Stimulated activated CD8-positive, alpha-beta memory T cell treated with anti-CD3 and anti-CD28 coated beads, Interleukin-7, amount 100 ng/mL, for 48 hours (primary cell): ENCODE results near the gene BABAM2.
A peak's percentile ranks its signal among the peaks of the same experiment; 100 is the strongest.
"Not testable (repeated sequence)": the region's sequence is repeated elsewhere in the genome, so short reads cannot be mapped to it uniquely, and the experiment has no call there.

Experiments
- DNase-seq, 2 donors: peaks; one replicate each; pipeline ENCODE4 v3.0.0-alpha.2; 2020; ENCODE audit warnings: low read depth in 1 of 2; ENCODE audit errors: extremely low read depth in 1 of 2

Gene BABAM2

DNA sequence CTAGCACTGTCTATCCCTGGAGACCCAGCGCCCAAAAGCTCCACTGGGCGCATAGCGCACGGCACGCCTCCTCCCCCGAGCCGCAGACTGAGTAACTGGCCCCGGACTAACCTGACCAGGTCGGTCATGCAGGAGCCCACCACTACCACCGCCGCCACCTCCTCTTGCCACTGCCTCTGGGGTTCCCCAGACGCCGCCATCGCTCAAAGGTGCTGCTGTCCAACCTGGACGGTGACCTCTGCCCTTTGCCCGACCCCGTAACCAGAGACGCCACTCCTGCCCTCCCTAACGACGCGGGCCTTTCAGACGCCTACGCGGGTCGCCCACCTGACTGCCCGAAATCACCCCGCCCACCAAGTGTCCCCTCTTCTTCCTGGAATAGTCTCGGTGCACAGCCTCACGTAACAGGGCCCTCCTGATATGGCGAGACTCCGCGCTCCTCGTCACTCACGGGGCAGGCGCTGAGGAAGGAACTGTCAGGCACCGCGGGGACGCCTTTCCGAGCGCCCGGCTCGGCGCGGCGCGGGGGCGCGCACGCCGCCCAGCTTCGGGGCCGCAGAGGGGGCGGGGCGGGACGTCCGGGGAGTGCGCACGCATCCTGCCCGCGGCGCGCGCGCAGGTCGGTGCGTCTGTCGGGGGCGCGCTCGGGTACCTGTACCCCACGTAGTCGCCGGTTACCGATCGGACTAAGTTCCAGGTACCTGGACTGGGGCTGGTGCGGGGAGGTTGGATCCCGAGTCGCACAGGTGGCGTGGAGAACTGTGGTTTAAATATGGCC, at the start of gene BABAM2, which contains the start of gene RBKS:
TSS of gene BABAM2 (plus strand) at position 584 of the 778 bp plus-strand sequence. CDS start 3,828 bp downstream, outside the sequence.
TSS of gene RBKS (minus strand) at position 242 of the 778 bp plus-strand sequence. CDS start at position 200, 42 bp downstream.
- peak; percentile 81 to 88 for DNase-seq

DNA sequence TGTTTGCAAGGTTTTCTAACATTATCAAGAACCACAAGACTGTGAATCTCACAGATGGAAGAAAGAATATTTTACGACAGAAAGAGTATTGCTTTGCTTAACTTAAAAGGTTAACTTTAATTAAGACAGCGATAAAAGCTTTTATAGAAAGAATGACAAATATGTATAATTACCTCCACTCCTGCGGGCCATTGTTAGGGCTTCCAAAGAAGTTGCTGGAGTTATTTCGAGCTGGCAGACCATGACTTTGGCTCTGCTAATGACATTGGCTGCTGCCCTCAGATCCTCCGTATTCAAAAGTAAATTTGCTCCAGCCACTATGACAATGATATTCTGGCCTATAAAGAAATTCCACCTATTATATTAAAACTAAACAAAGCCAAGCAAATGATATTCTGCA, 47.6 kb upstream of the BABAM2 start:
- DNase-seq, result no peak

DNA sequence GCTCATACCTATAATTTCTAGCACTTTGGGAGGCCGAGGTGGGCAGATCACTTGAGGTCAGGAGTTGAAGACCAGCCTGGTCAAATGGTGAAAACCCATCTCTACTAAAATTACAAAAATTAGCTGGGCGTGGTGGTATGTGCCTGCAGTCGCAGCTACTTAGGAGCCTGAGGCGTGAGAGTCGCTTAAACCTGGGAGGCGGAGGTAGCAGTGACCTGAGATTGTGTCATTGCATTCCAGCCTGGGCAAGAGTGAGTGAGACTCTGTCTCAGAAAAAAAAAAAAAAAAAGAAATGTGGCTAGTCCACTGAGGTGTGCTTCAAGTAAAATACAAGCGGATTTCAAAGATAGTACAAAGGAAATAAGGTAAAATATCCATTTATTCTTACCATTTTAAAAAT, 46.5 kb upstream of the BABAM2 start:
- no peak for DNase-seq

DNA sequence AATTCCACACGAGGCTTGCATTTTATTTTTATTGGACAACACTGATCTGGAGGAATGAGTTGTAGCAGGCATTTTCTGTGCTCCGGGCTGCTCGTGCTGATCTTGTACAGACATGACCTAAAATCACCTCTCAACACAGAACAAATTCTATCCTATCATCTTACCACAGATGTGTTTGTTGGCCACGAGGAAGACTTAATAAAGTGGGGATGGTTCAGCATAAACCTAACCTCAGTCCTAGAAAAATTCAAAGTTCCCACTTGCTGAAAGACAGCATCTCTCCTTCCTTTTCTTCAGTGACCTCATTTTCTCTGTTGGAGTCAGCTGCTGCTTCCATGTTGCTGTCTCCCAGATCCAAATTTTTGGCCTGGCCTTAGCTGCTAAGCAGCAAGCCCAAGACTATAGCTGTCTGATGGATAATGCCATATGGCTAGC, 45.7 kb upstream of the BABAM2 start:
- no peak for DNase-seq

DNA sequence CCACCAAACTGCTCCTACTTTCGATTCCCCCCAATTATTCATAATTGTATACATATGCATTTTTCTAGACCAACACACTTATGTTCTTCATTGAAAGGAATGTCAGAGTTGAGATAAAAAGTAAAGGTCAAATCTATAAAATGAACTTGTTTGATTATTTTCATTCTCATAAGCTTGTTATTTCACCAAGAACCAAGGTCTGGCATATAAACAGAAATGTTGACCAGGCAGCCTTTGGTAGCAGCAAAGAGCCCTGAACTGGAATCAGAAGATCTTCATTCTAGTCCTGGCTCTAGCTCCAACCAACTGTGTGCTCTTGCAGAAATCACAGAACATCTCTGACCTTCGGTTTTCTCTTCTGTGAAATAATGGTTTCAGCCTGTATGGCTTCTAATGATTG, 43.2 kb upstream of the BABAM2 start:
- no peak for DNase-seq

DNA sequence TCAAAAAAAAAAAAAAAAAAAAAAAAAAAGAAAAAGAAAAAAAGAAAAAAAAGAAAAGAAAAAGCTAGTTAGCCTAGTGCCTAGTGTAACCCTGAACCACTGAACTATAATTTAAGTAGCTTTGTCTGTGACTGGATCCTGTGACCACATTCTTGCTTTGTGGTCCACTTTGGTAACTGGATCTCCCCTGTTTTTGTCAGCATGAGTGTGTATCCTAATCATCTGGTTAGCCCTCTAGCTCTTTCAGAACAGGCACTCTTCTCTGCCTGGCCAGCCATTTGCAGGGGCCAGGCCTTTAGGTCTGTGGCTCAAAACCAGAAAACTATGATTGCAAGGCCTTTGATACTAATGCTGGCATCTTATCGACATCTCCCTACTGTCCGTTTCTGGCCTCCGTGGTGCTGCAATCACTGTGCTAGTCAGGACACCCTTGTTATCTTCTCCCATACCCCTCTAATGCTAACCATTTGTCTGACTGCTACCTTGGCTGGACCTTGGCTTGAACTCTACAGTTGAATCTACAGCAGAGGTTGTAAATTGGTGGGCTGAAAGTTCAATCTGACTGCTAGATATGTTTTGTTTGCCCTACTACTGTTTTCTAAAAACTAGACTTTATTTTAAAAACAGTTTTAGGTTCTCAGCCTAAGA, 40.8 kb upstream of the BABAM2 start:
- DNase-seq, result no peak

DNA sequence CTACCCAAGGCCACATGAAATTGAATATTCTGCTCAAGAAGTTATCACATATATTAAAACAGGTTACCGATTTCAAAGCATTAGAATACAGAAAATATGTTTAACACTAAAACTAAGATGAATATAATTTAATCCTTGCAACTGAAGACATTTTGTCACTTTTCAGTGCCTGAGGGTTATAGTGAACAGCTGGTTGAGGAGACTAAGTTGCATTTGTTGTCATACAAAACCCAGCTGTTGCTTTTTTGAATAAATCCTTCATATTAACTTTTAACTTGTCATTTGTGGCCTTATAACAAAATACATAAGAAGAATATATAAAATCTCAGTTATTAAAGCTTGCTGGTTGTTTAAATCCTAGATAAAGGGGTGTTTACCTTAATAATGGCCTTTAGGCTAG, 37.8 kb upstream of the BABAM2 start:
- DNase-seq, result no peak

DNA sequence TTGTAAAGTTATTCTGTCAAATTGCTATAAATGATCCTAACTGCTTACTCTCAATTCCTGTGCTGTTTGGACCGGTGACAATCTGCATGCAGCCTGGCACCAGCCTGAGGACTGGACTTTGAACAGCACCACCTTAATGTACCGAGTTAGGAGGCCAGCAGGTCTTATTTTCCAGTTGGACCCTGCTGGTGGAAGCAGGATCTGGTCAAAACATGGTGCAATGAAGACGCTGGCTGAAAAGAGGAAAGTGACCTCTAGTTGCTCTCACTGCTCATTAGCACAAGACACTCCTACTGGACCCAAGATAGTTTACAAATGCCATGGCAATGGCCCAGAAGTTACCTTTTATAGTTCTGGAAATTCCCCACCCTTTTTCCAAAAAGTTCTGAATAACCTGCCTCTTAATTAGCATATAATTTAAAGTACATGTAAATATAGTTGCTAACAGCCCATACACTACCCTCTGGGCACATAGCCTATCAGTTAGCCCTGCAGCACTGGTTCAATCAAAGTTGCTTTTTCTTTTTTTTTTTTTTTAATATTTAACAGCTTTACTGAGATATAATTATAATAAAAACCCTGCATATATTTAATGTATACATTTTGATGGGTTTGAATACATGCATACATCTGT, 36.2 kb upstream of the BABAM2 start:
- no peak for DNase-seq

DNA sequence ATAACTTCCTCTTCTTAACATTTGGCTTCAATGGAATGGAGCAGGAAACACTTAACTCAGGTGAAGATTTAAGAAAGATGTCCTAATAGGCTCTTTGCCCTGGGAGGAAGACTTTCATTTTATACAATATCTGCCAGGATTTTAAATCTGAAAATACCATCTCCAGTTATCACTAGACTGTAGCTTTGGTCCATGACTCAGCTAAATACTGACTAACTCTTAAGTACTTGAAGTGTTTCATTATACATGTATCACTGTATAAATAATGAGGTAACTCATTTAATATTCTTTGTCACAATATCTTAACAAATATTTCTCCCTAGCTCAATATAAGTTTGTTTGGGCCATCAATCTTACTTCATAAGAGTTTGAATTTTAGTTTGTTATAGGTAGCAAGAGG, 35.1 kb upstream of the BABAM2 start:
- no peak for DNase-seq

DNA sequence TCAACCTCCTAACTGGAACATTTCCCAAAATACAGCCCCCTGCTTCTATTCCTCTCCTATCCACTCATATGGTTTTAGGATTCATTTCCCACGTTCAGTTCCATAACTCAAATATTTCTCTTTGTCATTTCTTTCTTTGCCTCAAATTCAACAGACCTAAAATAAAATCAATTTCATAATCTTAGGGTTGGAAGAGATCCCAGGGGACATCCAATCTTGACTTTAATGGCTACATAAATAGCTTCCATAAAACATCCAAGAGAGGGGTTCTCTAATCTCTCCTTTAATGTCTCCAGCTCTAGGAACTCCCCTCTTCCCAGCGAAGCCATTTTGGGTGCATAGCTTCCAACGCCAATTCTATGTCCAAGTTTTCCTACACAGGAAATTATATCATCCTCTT, 34.1 kb upstream of the BABAM2 start:
- DNase-seq, result no peak

DNA sequence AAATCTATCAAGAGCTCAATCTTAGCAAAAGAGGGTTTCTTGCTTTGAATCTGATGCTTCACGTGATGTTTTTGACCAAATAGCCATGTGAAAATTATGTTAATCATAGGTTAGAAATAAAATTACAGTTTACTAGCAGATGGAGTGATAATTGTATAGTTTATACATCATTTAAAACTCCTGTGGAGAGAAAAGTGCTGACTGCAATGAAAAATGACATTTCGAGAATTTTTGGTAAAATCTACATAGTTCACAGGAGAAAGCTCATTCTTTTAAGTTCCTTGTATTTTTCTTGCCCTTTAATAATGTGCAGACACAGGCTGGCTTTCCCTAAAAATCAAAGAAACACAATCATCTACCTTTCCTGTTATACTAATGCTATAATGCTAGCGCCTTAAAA, 33.6 kb upstream of the BABAM2 start:
- DNase-seq, result no peak

DNA sequence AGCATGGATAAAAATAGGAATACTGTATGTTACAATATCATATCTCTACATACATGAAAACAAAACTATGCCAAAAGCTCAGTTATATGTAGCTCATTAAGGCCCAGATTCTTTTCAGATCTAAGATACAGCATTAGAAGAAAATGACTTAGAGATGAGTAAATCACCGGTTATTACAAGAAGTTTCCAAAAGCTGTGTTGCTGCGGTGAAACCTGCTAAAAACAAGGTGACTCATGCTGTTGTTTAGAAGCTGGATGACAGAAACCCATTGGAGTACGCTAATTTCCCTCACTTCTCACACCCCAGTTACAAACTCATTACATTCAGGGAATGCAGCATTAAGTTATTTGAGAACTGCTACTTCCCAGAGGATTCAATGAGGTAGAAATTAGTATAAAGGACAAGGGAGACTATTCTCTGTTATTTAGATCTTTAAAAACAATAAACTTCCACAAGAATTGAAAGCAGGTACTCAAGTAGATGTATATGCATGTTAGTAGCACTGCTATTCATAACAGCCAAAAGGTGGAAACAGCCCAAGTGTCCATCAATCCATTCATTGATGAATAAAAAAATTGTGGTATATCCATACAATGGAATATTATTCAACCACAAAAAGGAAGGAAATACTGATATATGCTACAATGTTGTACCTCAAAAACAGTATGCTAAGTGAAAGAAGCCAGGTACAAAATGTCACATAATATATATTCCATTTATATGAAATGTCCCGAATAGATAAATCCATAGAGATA, 32.9 kb upstream of the BABAM2 start:
- DNase-seq, result peak in 1 of 2 donors; percentile 14

DNA sequence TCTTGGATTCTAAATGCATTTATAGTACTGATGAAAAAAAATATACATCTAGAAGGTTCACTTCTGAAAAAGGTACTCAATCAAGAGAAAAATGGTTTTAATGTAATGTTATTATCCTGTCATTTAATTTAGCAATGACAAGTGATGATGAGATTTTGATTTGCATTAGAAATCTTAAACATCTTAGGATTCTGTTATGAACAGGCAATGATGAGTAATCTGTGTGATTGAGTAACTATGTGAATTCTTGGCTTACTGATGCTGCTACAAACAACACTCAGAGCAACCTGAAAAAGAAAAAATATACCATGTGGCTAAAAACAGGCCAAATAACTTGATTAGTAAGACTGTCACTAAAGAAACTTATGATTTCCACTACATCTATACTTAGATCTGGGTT, 30.4 kb upstream of the BABAM2 start:
- DNase-seq, result no peak

DNA sequence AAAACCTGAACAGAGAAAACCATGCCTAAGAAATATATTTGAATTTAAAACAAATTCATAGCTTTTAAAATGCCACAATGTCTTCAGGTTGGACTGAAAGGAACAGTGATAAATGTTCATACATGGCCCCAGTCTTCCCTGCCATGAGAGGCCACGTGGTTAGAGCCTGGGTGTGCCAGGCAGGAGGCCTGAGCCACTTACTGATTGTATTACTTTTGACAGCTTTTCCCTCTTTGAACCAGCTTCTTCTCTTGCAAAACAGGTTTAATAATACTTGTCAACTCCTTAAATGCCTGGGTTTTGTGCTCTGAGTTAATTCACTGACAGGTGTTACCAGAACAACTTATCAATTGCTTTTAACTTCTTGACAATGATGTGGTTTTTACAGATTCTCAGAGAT, 27.4 kb upstream of the BABAM2 start:
- DNase-seq, result no peak

DNA sequence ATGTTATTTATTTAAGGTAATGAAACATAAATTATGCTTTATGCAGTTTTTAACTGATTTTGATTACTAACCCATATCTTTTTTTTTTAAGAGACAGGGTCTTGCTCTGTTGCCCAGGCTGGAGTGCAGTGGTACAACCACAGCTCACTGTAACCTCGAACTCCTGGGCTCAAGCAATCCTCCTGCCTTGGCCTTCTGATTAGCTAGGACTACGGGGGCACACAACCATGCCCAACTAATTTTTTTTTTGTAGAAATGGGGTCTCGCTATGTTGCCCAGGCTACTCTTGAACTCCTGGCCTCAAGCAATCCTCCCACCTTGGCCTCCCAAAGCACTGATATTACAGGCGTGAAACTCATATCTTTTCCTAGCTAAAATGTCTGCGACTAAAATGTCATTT, 26.6 kb upstream of the BABAM2 start:
- not testable (repeated sequence) for DNase-seq

DNA sequence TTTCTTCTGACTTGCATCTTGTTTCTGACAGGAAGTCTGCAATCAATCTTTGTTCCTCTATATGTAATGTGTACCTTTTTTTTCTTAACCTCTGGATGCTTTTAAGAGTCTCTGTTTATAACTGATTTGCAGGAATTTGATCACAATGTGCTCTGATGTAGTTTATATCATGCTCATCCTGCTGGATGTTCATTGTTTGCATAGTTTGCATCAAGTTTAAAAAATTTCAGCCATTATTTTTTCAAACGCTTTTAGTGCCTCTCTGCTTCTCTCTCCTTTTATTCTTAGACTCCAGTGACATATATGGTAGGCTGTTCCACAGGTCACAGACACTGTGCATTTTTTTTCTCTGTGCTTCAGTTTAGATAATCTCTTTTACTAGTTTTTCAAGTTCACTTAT, 24.3 kb upstream of the BABAM2 start:
- DNase-seq, result no peak

DNA sequence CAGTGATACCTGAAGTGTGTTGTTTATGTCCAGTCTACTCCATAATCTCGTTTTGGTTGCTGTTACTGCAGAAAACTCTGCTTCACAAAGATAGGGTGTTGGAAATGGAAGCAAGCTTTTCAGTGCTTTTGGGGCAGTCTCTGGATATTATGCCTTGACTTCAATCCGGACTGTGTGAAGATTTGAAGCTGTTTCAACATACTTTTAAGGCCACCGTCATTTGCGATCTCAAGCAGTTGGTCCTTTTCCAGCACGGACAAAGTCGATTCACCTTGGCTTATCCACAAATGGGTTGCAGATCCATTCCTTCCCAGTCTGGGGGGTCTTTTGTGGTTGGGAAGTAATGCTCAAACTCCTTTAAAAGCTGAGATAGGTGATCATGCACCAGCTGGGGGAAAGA, 20.8 kb upstream of the BABAM2 start:
- DNase-seq, result no peak

DNA sequence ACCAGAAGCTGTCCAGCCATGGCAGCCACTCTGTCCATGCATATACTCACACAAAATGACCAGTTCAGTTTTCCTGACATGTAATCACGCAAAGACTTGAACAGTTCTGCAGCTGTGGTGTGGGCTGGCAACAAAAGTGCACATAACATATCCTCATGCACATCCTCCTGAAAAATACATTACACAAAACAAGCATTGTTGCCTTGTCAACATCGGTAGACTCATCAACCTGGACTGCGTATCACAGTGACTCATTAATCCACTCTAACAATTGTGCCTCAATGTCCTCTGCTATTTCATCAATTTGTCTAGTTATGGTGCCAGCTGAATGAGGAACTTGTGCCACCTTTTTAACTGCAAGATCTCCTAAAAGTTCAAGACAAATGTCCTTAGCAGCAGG, 19.8 kb upstream of the BABAM2 start:
- DNase-seq, result no peak

DNA sequence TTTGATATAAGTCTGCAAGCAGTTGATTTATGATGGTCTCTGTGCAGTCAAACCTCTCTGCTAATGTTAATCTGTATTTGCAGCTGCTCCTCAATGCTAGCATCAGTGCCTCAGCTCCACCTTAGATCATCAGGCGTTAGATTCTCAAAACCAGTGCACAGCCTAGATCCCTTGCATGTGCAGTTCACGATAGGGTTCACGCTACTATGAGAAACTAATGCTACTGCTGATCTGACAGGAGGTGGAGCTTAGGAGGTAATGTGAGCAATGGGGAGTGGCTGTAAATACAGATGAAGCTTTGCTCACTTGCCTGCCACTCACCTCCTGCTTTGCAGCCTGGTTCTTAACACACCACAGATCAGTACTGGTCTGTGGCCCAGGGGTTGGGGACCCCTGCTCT, 18.7 kb upstream of the BABAM2 start:
- DNase-seq, result no peak

DNA sequence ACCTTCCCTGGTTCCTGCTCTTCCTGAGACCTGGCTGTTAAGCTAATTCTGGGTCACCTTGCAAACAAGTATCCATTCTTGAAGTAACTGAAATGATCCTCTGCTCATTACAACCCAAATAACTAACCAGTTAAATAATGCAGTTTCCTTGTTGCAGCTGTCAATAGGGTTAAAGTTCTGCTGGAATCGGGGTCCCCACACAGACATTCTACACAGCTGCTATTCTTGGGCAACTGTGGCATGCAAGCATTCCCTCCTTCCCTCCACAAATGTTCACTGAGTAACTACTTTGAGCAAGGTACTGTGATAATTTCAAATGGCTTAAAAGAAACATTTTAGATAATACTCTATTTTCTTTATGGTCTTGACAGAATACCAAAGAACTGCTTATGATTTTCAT, 17.4 kb upstream of the BABAM2 start:
- no peak for DNase-seq
